ENCODE data around the gene USF2.

- no peak for TF ChIP-seq CTCF (conservative IDR thresholded peaks at IDR 0.05 in 1 of 2, IDR thresholded peaks at IDR 0.05 in 1 of 2; ENCODE audit: extremely low read depth in 1 of 2, insufficient read depth in 1 of 2, low read depth in 1 of 2, low read length in 2 of 2)
- TF ChIP-seq EZH2 (IDR thresholded peaks at IDR 0.05; ENCODE audit: borderline replicate concordance, low read length), result no peak
These were observed 35.9 kb upstream of the USF2 start for GRCh38 chr19:35232912-35233311.
